HG03378 (cell line): ENCODE results near the gene SPATS2L.
A peak's percentile ranks its signal among the peaks of the same experiment; 100 is the strongest.

ENCODE experiments used
- ATAC-seq: cut with Tn5 transposase; IDR thresholded peaks from one replicate; pipeline ENCODE4 v1.9.1; 2021; ENCODE audit warnings: mild to moderate bottlenecking, moderate library complexity; ENCODE audit not compliant: unreplicated experiment

The SPATS2L gene

DNA sequence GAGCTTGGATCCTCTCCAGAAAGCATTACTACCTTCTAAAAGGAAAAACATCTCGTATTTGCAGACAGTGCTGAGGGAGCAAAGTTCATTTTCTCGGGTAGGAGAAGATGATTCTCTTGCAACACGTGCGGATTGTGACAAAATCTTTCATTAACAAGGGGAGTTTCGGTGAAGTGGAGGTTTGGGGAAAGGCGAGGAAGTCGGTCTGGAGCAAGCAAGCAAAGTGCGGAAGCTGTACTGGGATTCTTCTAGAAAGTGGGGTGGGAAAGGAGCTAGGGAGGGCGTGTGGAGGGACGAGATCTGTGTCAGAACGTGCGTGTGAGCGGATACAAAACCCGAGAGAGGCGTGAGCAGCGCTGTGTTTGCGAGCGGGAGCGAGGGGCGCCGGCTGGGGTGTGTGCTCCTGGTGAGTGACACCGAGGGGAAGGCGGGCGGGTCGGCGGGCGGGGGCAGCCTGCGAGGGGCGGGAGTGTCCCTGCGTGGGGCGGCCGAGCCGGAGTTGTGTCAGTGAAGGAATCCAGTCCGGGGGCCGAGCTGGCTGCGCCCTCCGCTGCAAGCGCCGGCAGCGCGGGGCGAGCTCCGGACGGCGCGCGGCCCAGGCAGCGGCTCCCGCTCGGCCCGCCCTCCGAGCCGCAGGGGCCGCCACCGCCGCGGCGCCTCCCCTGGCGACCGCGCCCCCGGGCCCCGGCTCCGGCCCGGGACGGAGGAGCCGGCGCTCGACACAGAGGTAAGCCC lies at the start of gene SPATS2L:
TSS of gene SPATS2L (plus strand) at position 498 of the 735 bp plus-strand sequence. CDS start 82,552 bp downstream, outside the sequence.
- peak; percentile 44 for ATAC-seq

DNA sequence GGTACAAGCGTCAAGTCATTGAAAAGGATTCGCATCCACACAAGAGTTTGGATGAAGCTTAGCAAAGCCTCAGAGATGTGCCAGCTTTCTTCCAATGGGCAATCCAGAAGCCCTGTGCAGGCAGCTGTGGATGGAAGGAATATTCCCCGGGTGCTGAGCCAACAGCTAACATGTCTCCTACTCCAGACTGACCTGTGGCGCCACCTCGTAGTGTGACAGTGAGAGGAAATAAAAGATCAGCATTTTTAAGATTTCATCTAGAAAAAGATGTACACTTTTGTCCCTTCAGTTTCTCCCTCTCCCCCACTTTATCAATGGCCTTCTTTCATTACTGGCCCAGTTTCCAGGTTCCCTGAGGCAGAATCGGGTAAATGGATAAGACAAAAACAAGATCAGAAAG lies 48.9 kb upstream of the SPATS2L start:
- no peak for ATAC-seq

DNA sequence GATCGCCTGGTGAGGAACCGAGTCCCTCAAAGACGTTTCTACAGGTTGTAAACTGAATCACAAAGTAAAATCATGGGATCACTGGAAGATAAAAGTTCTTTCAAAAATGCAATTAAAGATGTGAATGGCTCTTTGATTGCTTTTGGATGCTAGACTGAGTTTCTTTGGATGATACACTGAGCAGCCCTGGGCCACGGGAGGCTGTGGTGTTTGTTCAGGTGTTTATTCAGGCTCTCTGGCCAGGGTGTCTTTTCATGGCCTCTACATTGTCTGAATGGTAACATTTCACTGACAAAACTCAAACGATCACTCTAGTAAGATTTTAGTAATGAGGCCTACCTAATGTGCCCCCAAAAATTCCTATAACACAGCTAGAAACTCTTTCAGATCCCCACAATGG lies 48.4 kb upstream of the SPATS2L start:
- ATAC-seq: no peak

- ATAC-seq: no peak
Observed at GRCh38 chr2:200258881-200259576, 47.5 kb upstream of the SPATS2L start.

DNA sequence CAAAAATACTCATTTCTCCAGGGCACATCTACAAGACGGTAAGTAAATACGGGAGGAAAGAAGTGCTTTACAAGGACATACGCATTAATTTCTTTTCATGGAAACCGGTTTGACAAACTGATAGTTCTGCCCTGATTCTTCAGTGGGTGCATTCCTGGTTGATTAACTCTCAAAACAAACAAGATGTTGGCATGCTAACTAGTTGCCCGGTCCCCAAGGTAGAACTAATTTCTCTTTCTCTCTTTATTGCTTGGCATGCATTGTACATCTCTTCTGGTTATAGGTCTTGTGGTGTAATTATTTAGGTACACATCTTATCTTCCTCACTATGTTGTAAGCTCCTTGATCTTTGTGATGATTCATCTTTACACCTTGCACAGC lies 46.9 kb upstream of the SPATS2L start:
- no peak for ATAC-seq

GRCh38 chr2:200262047-200262446 lies 44.4 kb upstream of the SPATS2L start:
- no peak for ATAC-seq

DNA sequence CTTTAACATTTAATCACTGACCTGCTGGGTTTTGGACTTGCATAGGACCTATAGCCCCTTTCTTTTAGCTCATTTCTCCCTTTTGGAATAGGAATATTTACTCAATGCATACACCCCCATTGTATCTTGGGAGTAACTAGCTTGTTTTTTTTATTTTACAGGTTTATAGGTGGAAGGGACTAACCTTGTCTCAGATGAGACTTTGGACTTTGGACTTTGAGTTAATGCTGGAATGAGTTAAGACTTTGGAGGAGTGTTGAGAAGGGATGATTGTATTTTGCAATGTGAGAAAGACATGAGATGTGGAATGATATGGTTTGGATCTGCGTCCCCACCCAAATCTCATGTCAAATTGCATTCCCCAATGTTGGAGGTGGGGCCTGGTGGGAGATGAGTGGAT lies 43.2 kb upstream of the SPATS2L start:
- ATAC-seq: no peak

GRCh38 chr2:200264631-200265030 lies 41.9 kb upstream of the SPATS2L start:
- ATAC-seq: no peak

DNA sequence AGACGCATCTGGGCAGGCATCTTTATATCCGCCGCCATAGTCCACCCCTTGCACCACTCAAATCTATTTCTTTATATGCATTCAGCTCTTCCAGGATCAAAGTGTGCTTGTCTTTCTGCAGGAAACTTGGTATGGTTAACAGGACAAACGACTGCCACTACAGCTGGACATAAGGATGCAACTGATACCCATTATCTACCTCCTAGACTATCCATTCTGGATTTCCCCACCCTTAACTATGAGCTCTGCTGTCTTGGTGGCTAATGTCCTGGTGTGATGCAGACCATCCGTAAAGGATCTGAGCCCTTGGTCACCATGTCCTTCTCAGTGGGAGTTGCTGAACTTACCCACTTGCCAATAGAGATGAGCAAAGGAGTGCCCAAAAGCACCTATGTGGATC lies 40.1 kb upstream of the SPATS2L start:
- no peak for ATAC-seq

- no peak for ATAC-seq
Observed at GRCh38 chr2:200267350-200267749, 39.1 kb upstream of the SPATS2L start.

DNA sequence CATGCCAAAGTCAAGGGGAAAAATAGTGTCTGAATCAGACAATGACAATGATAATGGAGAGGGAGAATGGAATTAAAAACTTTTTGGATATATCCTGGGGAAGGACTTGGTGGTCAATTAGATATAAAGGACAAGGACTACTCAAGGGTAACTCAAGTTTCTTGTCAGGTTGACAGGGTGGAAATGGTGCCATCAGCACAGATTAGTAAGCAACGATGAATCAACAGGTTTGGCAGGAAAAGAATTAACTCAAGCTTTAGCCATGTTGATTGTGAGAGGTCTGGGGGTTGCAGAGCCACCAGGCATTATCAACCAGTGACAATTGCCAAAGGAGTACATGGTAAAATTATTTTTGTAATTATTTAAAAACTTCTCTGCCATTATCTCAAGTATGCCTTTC lies 35.8 kb upstream of the SPATS2L start:
- no peak for ATAC-seq

GRCh38 chr2:200272320-200272719 lies 34.2 kb upstream of the SPATS2L start:
- ATAC-seq: no peak

- no peak for ATAC-seq
Observed at GRCh38 chr2:200274116-200275075, 32.1 kb upstream of the SPATS2L start.

DNA sequence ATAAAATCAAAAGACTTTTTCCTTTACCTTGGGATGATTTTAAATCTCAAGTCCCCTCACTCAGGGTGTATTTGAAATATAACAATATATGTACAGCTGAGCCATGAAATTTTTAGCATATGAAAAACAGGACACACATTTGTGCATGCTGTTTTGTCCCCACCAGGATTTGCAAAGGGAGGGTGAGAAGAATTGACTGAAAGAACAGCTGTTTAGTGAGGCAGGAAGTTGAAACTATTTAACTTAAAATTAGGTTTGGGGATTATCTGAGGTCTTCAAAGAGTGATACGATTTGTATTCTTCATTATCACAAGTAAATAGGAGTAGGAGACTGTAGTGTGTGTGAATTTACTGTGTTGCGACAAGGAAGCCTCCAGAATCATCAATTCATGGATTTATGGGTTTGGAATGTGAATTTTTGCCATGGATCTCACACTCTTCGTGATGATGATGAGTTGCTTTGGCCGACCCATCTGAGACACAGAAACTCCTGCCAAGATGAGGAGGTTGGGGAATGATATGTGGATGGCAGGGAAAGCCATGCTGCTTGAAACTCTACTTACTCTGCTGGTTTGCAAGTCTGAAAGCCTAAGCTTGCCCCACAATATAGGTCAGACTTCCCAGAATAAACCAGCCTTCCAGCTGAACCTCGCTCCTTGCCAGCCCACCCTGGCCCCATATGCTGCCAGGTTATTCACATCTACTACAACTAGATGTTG lies 31.0 kb upstream of the SPATS2L start:
- no peak for ATAC-seq

DNA sequence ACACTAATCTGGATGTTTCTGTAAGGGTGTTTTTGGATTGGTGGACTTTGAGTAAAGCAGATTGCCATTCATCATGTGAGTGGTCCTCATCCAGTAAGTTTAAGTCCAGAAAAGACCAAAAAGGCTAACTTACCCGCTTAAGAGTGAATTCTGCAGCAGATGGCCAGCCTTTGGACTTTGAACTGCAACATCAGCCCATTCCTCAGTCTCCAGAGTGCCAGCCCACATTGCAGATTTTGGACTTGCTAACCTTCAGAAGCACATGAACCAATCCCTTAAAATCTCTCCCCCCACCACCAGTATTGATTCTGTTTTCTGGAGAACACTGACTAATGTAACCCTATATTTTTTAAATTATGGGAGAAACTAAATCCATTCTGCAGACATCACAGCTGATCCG lies 30.0 kb upstream of the SPATS2L start:
- no peak for ATAC-seq

DNA sequence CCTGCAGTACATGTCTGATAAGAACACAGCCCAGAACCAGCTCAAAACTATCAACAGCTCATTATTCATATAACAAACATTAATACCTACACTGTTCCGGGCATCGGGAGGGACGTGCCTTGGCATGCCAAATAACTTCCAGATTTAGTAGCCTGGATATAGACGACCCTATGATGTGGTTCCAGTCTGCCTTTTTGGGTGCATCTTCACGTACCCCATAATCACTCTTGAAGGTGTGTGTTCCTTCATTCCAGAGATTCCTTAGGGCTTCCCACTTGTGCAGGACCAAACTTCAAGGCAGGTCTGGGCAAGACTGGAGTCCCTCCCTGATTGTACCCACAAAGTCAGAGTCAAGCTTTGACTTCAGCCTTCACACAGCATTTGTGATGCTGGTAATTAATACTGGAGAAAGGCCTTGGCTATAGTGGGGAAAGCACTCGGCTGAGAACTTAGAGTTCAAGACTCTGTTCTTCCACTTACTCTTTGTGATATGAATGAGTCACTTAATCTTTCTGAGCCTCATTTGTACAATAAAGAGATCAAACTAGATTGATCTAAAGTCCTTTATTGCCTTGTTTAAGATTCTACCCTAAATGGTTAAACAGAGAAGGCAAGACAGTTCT lies 27.7 kb upstream of the SPATS2L start:
- ATAC-seq: no peak

DNA sequence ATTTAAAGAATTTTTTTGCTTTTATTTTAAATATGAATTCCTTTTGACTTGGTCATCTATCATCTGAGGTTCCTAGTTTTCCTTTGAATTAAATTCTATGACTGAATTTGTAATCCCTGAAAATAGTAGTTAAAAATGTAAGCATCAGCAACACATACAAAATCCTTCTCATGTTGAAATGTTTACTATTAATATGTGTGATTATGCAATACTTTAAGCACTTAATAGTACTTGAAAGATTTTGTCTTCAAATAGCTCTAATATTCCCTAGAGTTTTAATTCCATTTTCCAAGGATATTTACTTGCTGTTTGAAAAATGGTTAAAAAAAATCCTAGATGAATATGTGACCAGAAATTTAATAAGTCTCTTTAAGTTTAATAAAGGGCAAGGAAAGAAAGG lies 26.6 kb upstream of the SPATS2L start:
- ATAC-seq: no peak

- ATAC-seq: no peak
Observed at GRCh38 chr2:200286578-200286977, 19.9 kb upstream of the SPATS2L start.

- ATAC-seq: no peak
Observed at GRCh38 chr2:200288670-200289429, 17.6 kb upstream of the SPATS2L start.

DNA sequence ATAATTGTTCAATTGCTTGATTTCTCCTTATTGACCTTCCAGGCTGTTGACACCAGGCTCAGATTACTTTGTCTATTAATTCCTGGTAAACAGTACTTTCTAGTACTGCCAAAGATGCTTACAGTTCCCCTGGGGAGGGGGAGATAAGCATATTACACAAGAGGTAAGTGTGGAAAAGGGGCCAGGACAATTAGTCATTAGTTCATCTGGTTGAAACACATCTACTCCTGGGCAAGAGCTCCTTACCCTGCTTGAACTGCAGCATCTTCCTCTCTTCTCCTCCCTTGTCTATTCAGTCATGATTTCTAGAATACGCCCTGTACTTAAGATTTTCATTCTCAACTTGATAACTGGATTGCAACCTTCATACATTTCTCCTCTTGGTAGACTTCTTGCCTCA lies 10.4 kb upstream of the SPATS2L start:
- no peak for ATAC-seq
